ENCODE data around the gene GTPBP8.
A peak's percentile ranks its signal among the peaks of the same experiment; 100 is the strongest.

The GTPBP8 gene

DNA sequence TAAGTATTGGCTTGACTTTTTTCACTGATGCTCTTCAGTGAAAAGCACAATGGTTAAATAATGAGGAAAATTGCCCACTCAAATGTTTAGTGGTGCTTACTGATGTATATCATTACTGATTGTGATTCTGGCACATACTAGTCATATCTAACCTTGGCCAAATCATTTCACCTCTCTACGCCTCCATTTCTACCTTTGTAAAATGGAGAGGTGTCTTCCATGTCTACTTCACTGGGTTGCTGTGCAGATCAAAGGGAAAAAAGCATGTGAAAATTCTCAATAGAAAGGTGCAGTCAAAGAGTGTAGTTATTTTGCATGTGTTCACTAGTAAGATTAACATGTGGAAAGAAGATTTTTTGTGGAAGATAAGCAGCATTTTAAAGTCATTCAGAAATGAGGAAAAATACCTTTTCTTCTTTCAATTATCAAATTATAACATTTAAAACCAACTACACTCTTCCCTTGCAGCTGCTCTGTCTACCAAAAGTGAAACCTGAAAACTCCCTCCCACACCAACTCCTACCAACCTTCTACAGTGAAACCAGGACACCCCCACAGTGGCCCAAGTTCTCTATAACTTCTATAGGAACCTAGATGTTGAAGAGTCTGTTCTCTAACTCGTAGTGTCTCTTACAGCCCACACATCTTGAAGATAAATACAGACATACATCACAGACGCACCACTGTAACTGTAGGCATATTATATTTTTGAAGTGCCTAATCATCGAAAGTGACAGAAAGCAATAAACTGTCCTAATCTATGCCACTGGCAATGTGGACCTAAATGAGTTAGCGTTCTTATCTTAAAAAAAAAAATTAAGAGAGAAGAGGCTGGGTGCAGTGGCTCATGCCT lies 17.2 kb upstream of the GTPBP8 start:
- H3K4me3 ChIP-seq (ENCODE audit: low read depth in 1 of 2, low read length in 2 of 2) = no peak overlapping the region
- ATAC-seq (ENCODE audit: insufficient read depth, low read depth) = peak; percentile 67; the same call in 2 of the 3 replicates

DNA sequence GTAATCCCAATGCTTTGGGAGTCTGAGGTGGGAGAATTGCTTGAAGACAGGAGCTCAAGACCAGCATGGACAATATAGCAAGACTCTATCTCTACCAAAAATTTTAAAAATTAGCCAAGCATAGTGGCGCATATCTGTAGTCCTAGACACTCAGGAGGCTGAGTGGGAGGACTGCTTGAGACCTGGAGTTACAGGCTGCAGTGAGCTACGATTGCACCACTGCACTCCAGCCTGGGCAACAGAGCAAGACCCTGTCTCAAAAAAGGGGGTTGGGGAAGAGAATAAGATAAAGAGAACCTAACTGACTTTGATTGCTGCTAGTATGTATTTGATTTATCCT lies 16.6 kb upstream of the GTPBP8 start:
- Histone ChIP-seq H3K27ac (ENCODE audit: low read length) (no peak overlapping the region), H3K36me3 (ENCODE audit: insufficient read depth, low read length) (no peaks in the 10 kb centered on the region), H2AFZ (ENCODE audit: low read depth, low read length) (no peak overlapping the region), H3K4me2 (ENCODE audit: insufficient read depth, low read length) (no peak overlapping the region), H3K4me1 (ENCODE audit: insufficient read depth, low read length) (no peaks in the 10 kb centered on the region), H4K20me1 (ENCODE audit: insufficient read depth, low read length) (no peaks in the 10 kb centered on the region), H3K79me2 (ENCODE audit: insufficient read depth, low read length) (no peaks in the 10 kb centered on the region), H3K4me3 (ENCODE audit: low read depth in 1 of 2, low read length in 2 of 2) (no peak overlapping the region), H3K9ac (ENCODE audit: low read depth, low read length) (no peak overlapping the region), H3K9me3 (ENCODE audit: insufficient read depth, low read length, severe bottlenecking) (no peaks in the 10 kb centered on the region), H3K27me3 (ENCODE audit: insufficient read depth, low read length, poor library complexity) (peaks cover 8% of the 10 kb centered on the region)
- ATAC-seq (ENCODE audit: insufficient read depth, low read depth) (no peak), DNase-seq (no peak)
- TF ChIP-seq, protein P1, sequence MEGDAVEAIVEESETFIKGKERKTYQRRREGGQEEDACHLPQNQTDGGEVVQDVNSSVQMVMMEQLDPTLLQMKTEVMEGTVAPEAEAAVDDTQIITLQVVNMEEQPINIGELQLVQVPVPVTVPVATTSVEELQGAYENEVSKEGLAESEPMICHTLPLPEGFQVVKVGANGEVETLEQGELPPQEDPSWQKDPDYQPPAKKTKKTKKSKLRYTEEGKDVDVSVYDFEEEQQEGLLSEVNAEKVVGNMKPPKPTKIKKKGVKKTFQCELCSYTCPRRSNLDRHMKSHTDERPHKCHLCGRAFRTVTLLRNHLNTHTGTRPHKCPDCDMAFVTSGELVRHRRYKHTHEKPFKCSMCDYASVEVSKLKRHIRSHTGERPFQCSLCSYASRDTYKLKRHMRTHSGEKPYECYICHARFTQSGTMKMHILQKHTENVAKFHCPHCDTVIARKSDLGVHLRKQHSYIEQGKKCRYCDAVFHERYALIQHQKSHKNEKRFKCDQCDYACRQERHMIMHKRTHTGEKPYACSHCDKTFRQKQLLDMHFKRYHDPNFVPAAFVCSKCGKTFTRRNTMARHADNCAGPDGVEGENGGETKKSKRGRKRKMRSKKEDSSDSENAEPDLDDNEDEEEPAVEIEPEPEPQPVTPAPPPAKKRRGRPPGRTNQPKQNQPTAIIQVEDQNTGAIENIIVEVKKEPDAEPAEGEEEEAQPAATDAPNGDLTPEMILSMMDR (IDR thresholded peaks at IDR 0.05; ENCODE audit: borderline replicate concordance, extremely low read depth, low read length, poor library complexity, severe bottlenecking) = no peak
- no peak for TF ChIP-seq EZH2 (IDR thresholded peaks at IDR 0.05; ENCODE audit: borderline replicate concordance, low read depth, low read length, severe bottlenecking)

More for the DNA sequence above, 17.2 kb upstream of the GTPBP8 start:
- no peak for TF ChIP-seq EZH2 (IDR thresholded peaks at IDR 0.05; ENCODE audit: borderline replicate concordance, low read depth, low read length, severe bottlenecking)
- TF ChIP-seq, protein P1 (IDR thresholded peaks at IDR 0.05; ENCODE audit: borderline replicate concordance, extremely low read depth, low read length, poor library complexity, severe bottlenecking) = no peak
- Histone ChIP-seq H4K20me1 (ENCODE audit: insufficient read depth, low read length) (no peaks in the 10 kb centered on the region), H3K9me3 (ENCODE audit: insufficient read depth, low read length, severe bottlenecking) (no peaks in the 10 kb centered on the region), H2AFZ (ENCODE audit: low read depth, low read length) (no peak overlapping the region), H3K36me3 (ENCODE audit: insufficient read depth, low read length) (no peaks in the 10 kb centered on the region), H3K4me2 (ENCODE audit: insufficient read depth, low read length) (no peak overlapping the region), H3K79me2 (ENCODE audit: insufficient read depth, low read length) (no peaks in the 10 kb centered on the region), H3K27me3 (ENCODE audit: insufficient read depth, low read length, poor library complexity) (peaks cover 8% of the 10 kb centered on the region), H3K27ac (ENCODE audit: low read length) (no peak overlapping the region), H3K4me1 (ENCODE audit: insufficient read depth, low read length) (no peaks in the 10 kb centered on the region), H3K9ac (ENCODE audit: low read depth, low read length) (no peak overlapping the region)
- no peak for DNase-seq

DNA sequence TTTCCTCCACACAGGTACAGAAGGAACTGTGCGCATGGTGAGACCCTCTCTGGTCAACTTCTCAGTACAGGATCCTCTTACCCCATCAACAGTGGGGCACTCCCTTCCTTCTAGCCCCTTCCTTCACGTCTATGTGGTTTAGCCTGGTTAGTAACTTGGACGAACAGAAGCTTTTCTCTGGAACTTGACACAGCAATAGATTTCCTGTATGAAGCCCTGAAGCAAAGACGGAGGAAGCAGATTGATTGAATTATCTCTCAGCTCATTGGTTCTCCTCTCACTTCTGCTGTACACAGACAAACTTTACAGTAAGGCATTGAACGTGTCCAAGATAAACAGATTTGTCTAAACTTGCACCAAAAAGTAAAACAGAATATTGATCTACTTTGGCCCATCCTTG lies 15.9 kb upstream of the GTPBP8 start, which contains the start of gene CD200R1:
Gene CD200R1, minus strand, starts transcription at position 210 of the 400 bp plus-strand sequence. CDS start 246 bp downstream, outside the sequence.
- Histone ChIP-seq H2AFZ (ENCODE audit: low read depth, low read length) (no peak within 1 kb of the TSS), H3K27me3 (ENCODE audit: insufficient read depth, low read length, poor library complexity) (peaks cover 8% of the 10 kb centered on the region), H3K4me2 (ENCODE audit: insufficient read depth, low read length) (no peak within 1 kb of the TSS), H3K4me1 (ENCODE audit: insufficient read depth, low read length) (no peaks in the 10 kb centered on the region), H3K9ac (ENCODE audit: low read depth, low read length) (no peak within 1 kb of the TSS), H3K36me3 (ENCODE audit: insufficient read depth, low read length) (no peaks in the 10 kb centered on the region), H3K4me3 (ENCODE audit: low read depth in 1 of 2, low read length in 2 of 2) (no peak within 1 kb of the TSS), H4K20me1 (ENCODE audit: insufficient read depth, low read length) (no peaks in the 10 kb centered on the region), H3K27ac (ENCODE audit: low read length) (no peak within 1 kb of the TSS), H3K79me2 (ENCODE audit: insufficient read depth, low read length) (no peaks in the 10 kb centered on the region), H3K9me3 (ENCODE audit: insufficient read depth, low read length, severe bottlenecking) (no peaks in the 10 kb centered on the region)
- ATAC-seq (ENCODE audit: insufficient read depth, low read depth) = no peak
- DNase-seq = no peak
- TF ChIP-seq, protein P1 (IDR thresholded peaks at IDR 0.05; ENCODE audit: borderline replicate concordance, extremely low read depth, low read length, poor library complexity, severe bottlenecking) = no peak
- no peak for TF ChIP-seq EZH2 (IDR thresholded peaks at IDR 0.05; ENCODE audit: borderline replicate concordance, low read depth, low read length, severe bottlenecking)

Data from DND-41 (cell line).